Stimulated activated CD8-positive, alpha-beta memory T cell treated with anti-CD3 and anti-CD28 coated beads, Interleukin-4, amount 100 ng/mL, for 24 hours (primary cell): ENCODE data around the gene WDR90.

ENCODE experiments used
- DNase-seq: peaks from one replicate; pipeline ENCODE4 v3.0.0-alpha.2; 2020; ENCODE audit warnings: low read depth

Gene WDR90

GRCh38 chr16:626787-627453 lies 22.2 kb upstream of the WDR90 start:
- DNase-seq: no peak

DNA sequence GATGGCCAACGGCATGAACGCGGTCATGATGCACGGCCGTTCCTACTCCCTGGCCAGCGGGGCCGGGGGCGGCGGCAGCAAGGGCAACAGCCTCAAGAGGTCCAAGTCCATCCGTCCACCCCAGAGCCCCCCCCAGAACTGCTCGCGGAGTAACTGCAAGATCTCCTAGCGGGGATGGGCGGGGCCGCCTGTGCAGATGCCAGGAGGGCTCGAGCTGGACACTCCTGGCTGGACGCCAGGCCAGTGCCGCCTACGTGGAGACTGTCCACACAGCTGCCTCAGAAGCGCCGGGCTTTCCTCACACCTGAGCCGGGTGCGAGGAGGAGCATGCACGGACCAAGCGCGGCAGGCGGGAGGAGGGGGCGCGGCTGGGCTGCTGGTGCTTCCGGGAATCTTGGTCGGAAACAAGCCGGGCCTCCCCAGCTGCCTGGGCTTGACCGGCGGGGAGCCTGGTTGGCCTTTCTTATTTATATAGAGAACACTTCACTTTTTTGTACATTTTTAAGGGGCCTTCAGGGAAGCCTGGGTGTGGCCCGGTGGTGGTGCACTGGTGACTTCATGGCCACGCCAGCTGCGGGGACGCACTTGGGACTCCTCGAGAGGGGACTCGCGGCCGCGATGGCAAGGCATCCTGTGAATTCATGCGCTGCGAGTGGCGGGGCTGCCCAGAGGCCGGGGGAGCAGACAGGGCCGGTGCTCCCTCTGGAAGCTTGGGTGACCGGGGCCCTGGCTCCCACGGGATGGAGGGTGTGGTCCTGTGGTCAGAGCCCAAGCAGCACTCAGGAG lies 21.5 kb upstream of the WDR90 start:
- no peak for DNase-seq

DNA sequence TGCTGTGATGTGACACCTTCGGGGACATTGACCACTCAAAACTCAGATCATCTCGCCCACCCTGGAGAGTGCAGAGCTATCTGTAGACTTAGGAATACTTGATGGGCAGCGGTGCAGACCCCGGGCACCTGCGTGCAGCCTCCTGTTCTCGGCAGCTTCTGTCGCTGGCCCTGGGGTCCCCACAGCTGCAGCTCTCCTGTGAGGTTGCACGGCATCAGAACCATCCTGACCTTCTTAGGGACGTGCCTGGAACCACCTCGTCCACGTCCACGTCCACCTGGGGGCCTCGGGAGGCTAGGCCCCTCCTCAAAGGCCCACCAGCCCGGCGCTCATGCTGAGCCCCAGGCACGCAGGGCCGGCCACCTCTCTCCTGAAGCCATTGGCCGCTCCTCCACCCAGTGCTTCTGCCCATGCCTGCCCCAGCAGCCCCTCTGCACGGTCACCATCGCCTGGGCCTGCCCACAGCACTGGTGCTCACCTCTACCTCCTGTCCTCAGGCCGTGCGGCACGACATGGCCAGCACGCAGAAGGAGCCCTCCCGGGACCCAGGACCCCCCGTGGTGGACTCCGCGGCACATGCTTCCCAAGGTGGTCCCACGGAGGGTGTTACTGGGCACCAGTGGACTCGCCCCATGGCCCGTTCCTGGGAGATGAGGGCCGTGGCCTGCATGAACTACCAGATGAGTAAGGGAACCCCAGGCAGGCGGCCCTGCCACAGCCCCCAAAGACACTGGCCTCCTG lies 20.7 kb upstream of the WDR90 start:
- DNase-seq: no peak

DNA sequence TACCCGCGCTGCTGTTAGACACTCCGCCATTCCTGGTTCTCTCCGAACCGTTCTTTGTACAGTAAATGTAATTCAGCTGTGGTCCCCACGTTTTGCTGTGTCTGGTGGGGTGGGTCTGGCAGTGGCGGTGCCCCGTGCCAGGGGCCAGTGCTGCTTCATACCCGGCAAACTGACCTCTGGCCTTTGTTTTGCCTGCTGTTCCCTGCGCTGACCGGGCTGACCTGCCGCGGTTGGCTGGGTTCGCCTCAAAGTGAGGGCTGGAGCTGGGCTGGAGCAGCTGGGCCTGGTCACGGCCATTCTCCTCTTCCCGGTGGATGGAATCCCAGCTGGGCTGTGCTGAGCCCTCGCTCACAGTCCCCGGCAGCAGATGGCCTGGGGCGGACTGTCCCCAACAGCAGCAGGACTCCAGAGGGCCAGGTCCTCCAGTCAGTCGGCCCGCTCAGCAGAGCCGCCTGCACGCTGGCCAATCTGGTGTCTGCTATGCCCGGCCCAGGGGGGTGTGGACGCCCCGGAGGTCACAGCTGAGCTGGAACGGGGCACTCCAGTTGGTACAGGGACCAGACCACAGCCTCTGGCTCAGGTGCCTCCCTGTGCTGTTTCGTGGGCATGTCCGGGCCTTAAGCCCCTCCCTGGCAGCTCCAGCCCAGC lies 19.9 kb upstream of the WDR90 start:
- DNase-seq: no peak

DNA sequence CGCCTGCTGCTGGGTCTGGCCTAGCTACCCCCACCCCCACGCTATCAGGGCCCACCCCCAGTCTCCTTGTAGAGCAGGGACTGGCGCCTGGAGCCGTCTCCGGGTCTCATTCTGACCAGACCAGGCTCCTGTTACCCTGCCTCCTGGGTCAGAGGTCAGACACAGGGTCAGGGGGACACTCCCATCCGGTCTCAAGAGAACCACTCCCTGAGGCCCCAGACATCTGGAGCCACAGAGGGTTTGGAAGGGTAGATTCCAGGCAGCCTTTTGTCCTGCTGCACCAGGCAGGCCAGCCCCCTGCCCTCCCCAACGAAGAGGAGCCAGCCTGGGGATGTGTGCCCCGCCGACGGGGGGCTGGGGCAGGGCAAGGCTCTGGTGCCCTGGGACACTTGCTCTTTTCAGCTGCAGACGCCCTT lies 19.3 kb upstream of the WDR90 start:
- no peak for DNase-seq

GRCh38 chr16:630249-630814 lies 18.8 kb upstream of the WDR90 start:
- no peak for DNase-seq

- DNase-seq: no peak
Measured at GRCh38 chr16:630815-631405, 18.3 kb upstream of the WDR90 start, which contains the start of gene WFIKKN1. Gene WFIKKN1 (plus strand): TSS chr16:630985. CDS start chr16:631254, 269 bp downstream.

GRCh38 chr16:631808-632358 lies 17.3 kb upstream of the WDR90 start:
- DNase-seq: no peak

- no peak for DNase-seq
Measured at GRCh38 chr16:632486-633335, 16.5 kb upstream of the WDR90 start.

DNA sequence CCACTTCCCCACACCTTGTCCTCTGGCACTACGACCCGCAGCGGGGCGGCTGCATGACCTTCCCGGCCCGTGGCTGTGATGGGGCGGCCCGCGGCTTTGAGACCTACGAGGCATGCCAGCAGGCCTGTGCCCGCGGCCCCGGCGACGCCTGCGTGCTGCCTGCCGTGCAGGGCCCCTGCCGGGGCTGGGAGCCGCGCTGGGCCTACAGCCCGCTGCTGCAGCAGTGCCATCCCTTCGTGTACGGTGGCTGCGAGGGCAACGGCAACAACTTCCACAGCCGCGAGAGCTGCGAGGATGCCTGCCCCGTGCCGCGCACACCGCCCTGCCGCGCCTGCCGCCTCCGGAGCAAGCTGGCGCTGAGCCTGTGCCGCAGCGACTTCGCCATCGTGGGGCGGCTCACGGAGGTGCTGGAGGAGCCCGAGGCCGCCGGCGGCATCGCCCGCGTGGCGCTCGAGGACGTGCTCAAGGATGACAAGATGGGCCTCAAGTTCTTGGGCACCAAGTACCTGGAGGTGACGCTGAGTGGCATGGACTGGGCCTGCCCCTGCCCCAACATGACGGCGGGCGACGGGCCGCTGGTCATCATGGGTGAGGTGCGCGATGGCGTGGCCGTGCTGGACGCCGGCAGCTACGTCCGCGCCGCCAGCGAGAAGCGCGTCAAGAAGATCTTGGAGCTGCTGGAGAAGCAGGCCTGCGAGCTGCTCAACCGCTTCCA lies 15.7 kb upstream of the WDR90 start:
- no peak for DNase-seq

DNA sequence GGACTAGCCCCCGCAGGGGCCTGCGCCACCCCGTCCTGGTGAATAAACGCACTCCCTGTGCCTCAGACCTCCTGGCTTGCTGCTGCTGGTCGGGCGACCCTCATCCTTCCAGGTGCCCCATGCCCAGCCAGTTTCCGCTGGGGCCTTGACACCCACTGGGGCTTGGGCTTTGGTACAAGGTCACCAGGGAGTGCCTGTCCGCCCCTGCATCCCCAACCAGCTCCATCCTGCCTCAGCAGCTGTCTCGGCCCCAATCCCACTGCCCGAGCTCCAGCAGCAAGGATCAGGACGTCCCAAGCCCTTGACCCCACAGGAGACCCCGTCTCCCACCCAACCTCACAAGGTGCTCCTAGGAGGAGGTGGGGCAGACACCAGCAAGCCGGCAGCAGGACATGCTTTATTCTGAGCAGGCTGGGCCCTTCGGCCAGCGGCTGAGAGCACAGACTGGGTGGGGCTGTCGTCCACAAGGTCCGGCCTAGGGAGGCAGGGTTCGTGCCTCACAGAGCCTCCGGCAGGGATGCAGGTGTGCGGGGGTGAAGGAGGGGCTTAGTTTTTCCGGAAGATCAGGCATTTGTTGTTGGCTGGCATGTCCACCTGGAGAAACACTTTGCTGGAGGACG lies 15.0 kb upstream of the WDR90 start:
- DNase-seq: no peak

GRCh38 chr16:634996-635395 lies 14.2 kb upstream of the WDR90 start:
- DNase-seq: no peak

DNA sequence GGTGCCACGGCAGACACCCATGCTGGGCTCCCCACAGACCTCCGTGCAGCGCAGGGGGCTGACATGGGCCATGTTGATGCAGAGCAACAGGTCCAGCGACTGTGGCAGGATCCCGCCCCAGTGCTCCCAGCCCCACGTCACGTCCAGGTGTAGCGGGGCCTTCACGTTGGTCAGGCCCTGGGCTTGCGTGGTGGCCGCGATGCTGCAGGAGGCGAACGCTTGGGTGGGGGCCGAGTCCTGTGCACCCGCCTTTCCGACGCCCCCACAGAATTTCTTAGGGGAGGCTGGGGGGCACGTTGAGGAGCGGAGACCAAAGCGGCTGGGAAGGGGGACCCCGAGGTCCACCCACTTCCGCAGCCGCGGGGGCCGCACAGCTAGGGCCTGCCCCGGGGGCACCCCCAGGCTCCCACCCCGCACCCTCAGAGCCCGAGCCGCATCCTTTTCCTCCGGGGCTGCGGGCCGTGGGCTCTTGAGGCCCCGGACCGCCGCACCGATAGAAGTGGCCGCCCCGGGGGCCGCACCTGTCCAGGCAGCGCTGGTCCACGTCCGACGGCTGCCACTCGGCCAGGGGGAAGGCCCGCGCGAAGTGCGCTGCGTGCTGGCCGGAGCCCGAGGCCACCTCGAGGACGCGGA lies 13.5 kb upstream of the WDR90 start:
- DNase-seq: no peak

- peak; percentile 87 for DNase-seq
Measured at GRCh38 chr16:636206-637080, 12.7 kb upstream of the WDR90 start, which contains the start of gene METTL26. Gene METTL26 (minus strand): TSS chr16:636305. CDS start chr16:636290, 15 bp downstream.

DNA sequence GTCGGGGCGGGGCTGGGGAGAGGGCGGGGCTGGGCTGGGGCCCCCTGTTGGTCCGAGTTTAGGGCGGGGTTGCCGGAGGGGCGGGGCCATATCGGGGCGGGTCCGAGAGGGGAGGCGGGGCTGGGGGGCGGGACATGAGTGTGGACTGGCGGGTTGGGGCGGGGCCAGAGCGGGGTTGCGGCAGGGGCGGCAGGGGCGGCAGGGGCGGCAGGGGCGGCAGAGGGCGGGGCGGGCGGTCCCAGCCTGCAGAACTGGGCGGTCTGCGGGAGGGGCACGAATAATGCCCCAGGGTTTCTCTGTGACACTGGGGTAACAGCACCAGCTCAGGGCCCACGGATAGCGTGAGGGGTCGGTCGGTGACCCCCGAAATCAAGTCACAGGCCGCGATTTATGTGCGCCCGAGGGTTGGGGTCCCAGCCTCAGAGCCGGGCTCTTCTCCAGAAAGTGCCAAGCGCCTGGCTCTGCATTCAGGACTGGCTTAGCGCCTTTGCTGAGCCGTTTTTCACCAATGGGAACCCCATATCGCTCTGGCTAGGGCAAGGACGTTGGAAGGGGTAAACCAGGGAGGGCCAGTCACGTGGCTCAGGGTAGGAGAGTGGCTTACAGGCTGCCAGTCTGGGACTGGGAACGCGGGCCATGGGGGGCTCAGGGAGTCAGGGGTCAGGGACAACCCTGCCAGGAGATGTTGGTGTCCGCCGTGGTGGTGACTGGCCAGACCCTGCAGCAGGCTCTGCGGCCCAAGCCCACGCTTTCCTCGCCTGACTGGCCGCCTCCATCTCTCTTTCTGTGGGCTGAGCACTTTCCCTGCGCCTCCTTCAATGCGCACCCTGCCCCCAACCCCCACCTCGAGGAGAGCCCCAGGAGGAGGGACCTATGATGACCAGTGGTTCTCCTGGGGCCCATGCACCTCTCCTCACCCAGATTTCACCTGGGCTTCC lies 11.8 kb upstream of the WDR90 start:
- peak; percentile 79 for DNase-seq

DNA sequence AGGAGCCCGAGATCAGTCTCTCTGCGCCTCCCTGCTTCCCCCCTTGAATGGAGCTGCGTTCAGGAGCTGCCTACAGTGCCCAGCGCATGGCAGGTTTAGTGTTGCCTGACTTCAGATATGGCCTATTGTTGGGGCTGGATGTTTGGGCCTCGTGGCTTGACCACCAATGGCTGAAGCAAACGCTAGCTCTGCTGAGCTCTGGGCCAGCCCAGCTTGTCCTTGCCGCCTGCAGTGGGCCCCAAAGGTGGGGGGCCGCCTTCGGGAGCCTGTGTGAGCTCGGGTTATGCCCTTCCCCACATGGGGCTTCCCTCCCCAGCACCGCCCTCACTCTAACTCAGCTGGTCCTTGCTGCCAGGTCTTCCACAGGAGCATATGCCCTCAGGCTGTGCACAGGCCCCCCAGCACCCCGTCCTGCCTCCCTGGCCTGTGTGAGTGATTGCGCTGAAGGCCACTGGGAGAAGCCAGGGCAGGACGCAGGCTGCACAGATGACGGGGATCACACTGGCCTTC lies 11.1 kb upstream of the WDR90 start:
- no peak for DNase-seq
